ENCODE results near the gene AXIN1.

The AXIN1 gene

GRCh38 chr16:240559-240958 lies 112.0 kb downstream of the AXIN1 start:
- DNase-seq (ENCODE audit: low spot score): no peak

- no peak for DNase-seq (ENCODE audit: low spot score)
Measured at GRCh38 chr16:239948-240277, 112.6 kb downstream of the AXIN1 start.

All from kidney tubule cell (primary cell).